Lung (tissue), 12 donors: ENCODE results near the gene EDA. TPM values are rescaled to one million over a fixed set of nuclear protein-coding genes. Genes with fewer than 3 reads are reported as not detected.
A peak's percentile ranks its signal among the peaks of the same experiment; 100 is the strongest.

ENCODE experiments used
- ATAC-seq: fragments of 200-7000 bp; cut with Tn5 transposase; one replicate; pipeline ENCODE4 v1.9.1; 2020; ENCODE audit warnings: moderate number of reproducible peaks; ENCODE audit not compliant: insufficient read depth, low FRiP score
- DNase-seq, 3 donors: peaks; one replicate each; pipeline ENCODE4 v3.0.0-alpha.2; 2013 to 2017
- H3K27ac ChIP-seq, 2 donors: one replicate each; pipeline ENCODE4 v1.5.1; 2013; ENCODE audit warnings: mild to moderate bottlenecking in 2 of 2, moderate library complexity in 2 of 2, control low read depth in 1 of 2, inconsistent platforms in 1 of 2, low read depth in 1 of 2, low read length in 1 of 2
- H3K27me3 ChIP-seq, 3 donors: one replicate each; pipeline ENCODE4 v1.5.1; 2013; ENCODE audit warnings: low read length in 2 of 3; ENCODE audit not compliant: control insufficient read depth in 3 of 3, insufficient read depth in 3 of 3
- H3K36me3 ChIP-seq, 4 donors: one replicate each; pipeline ENCODE4 v1.5.1; 2013; ENCODE audit warnings: low read length in 4 of 4, mild to moderate bottlenecking in 1 of 4, moderate library complexity in 1 of 4; ENCODE audit not compliant: control insufficient read depth in 4 of 4, insufficient read depth in 4 of 4
- H3K4me1 ChIP-seq, 5 donors: one replicate each; pipeline ENCODE4 v1.5.1; 2013; ENCODE audit warnings: low read length in 5 of 5, mild to moderate bottlenecking in 2 of 5, moderate library complexity in 1 of 5; ENCODE audit not compliant: control insufficient read depth in 5 of 5, insufficient read depth in 5 of 5
- H3K4me3 ChIP-seq: one replicate; pipeline ENCODE4 v1.5.1; 2013; ENCODE audit warnings: mild to moderate bottlenecking, control low read depth, moderate library complexity
- H3K9ac ChIP-seq, 2 donors: one replicate each; pipeline ENCODE4 v1.5.1; 2013; ENCODE audit warnings: low read length in 2 of 2, control low read depth in 1 of 2; ENCODE audit not compliant: insufficient read depth in 1 of 2
- H3K9me3 ChIP-seq, 4 donors: one replicate each; pipeline ENCODE4 v1.5.1; 2013; ENCODE audit warnings: low read length in 3 of 4, mild to moderate bottlenecking in 1 of 4, moderate library complexity in 1 of 4; ENCODE audit not compliant: control insufficient read depth in 4 of 4, insufficient read depth in 3 of 4
- WGBS, 2 donors: extraction: QIAGEN DNeasy Blood & Tissue Kit; methylation state at CpG; one replicate each; pipeline ENCODE4 v1.1.7; 2013; 5-methylcytosine and 5-hydroxymethylcytosine counted together
- polyA plus RNA-seq, 2 donors: library from polyadenylated mRNA; stranded (reverse); fragments of 200-250 nt; gene quantifications; one replicate each; pipeline ENCODE4 v1.2.1, GENCODE V29; 2013
- total RNA-seq, 2 donors: library from RNA; depleted of rRNA in 1 of 2; stranded (reverse); fragments of >200 nt in 1 of 2; gene quantifications; one replicate each; pipeline ENCODE4 v1.2.1, GENCODE V29; 2014 to 2021
- TF ChIP-seq, protein P1 (sequence below): IDR thresholded peaks from 2 replicates; pipeline ENCODE4 v1.5.1; 2012; ENCODE audit warnings: mild to moderate bottlenecking; ENCODE audit errors: control extremely low read depth, extremely low read depth
- donor health status: control.
- donor health status: control.
- donor health status: Bipolar disorder and iron deficiency.
- donor health status: healthy.
- donor health status: DM: yes; HTN: yes; CAD: no.

EDA gene
- total and polyA plus RNA-seq, 4 donors: 0.93 to 7.9 (median 3.1) TPM

DNA sequence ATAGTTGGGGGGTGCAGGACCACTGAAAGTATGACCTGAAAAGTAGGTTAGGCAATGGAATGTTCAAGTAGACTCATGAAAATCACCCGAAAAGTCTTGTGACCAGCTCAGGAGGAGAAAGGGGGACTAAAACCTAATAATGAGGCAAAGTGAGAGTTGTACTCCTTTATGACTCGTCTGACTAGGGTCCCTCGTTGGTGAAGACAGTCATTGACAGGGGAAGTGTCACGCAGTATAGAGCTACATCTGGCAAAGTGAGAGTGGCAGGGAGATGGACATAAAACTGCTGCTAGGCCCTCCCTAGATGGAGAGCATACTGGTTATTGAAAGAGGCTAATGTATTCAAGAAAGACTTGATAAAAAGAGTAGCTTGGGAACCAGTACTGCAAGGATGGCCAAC, 466.8 kb downstream of the EDA start:
- 54 to 66% methylated on average over 4 of the region's 4 CpGs for WGBS, 2 donors
- no peaks in the 10 kb centered on the region for H3K9me3 ChIP-seq
- H3K9ac ChIP-seq: no peak overlapping the region
- H3K27ac ChIP-seq: no peak overlapping the region
- ATAC-seq (no peak), DNase-seq (no peak)
- H3K4me3 ChIP-seq: no peak overlapping the region
- H3K4me1 ChIP-seq: peaks cover 0 to 4% (median 0%) of the 10 kb centered on the region in 5 donors
- H3K27me3 ChIP-seq: peaks cover 0 to 22% (median 5%) of the 10 kb centered on the region in 3 donors
- H3K36me3 ChIP-seq: no peaks in the 10 kb centered on the region
- TF ChIP-seq, protein P1, sequence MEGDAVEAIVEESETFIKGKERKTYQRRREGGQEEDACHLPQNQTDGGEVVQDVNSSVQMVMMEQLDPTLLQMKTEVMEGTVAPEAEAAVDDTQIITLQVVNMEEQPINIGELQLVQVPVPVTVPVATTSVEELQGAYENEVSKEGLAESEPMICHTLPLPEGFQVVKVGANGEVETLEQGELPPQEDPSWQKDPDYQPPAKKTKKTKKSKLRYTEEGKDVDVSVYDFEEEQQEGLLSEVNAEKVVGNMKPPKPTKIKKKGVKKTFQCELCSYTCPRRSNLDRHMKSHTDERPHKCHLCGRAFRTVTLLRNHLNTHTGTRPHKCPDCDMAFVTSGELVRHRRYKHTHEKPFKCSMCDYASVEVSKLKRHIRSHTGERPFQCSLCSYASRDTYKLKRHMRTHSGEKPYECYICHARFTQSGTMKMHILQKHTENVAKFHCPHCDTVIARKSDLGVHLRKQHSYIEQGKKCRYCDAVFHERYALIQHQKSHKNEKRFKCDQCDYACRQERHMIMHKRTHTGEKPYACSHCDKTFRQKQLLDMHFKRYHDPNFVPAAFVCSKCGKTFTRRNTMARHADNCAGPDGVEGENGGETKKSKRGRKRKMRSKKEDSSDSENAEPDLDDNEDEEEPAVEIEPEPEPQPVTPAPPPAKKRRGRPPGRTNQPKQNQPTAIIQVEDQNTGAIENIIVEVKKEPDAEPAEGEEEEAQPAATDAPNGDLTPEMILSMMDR: no peak

DNA sequence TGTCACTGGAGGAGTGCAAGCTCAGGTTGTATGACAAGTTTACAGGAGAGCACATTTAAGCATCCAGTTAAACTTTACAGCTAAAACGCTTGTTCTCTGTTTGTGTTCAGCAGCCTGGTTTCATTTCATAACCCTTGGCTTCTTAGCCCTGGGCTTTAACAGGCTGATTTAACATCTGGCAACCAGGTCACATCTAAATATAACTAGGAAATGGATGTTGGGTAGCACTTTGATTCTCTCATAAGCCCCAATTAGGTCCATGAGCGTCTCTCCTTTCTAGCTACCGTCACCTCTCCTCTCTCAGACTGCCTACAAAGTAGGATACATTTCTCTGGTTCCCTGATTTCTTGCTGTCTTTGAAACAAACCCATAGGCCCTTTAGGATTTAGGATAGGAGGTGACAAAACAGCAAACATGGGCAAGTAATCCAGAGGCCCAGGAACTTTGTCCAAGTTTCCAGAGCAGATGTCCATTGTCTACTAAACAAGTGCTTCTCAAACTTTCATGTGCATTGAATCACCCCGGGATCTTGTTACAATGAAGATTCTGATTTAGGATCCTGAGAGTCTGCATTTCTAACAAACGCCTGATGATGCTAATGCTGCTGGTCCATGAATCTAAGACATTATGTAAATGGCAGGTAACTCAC, 468.8 kb downstream of the EDA start:
- TF ChIP-seq, protein P1: no peak
- H3K27me3 ChIP-seq: peaks cover 0 to 18% (median 5%) of the 10 kb centered on the region in 3 donors

DNA sequence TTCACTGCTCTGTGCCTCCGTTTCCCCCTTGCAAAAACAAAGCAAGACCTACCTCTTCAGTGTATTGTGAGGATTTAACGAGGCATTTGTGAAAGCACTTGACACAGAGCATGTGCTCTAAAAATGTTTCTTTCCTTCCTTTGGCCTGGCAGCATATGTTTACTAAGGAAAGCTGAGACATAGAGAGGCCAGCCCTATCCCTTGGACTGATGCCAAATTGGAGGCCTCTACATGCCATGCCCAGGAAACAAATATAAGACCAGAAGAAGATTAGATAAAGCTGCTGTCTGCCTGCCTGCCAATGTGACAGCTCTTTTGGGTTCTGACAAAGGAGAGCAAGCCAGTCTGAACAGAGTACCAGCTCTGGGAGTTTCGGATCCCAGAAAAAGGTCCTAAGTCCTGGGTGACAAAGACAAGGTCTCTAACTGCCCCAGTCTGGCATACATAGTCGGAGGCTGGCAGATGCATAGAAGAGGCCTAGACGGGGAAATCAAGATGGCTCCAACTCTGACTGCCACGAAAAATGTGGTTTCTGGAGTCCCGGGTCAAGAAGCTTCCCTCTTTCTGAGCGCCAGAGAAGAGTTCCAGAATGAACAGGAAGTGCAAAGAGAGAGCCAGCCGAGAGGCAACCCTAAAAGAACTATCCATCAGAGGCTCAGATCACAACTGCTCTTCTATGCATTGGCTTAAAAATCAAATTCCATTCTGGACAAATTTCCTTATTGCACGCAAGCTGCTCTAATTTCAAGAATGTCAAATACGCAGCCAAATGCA, 472.1 kb downstream of the EDA start:
- Histone ChIP-seq H3K36me3 (no peaks in the 10 kb centered on the region), H3K27ac (peak overlapping the region in 1 of 2 donors; percentile 46), H3K9ac (no peak overlapping the region), H3K4me3 (no peak overlapping the region), H3K27me3 (peaks cover 0 to 15% (median 0%) of the 10 kb centered on the region in 3 donors), H3K4me1 (peaks cover 0 to 9% (median 4%) of the 10 kb centered on the region in 5 donors), H3K9me3 (peaks cover 0 to 2% (median 0%) of the 10 kb centered on the region in 4 donors)
- TF ChIP-seq, protein P1: no peak
- WGBS, 2 donors: 48 to 50% methylated on average over 10 to 11 of the region's 11 CpGs
- ATAC-seq (no peak), DNase-seq (peak; percentile 55 to 77 (median 73))

More for the DNA sequence above, 468.8 kb downstream of the EDA start:
- H3K36me3 ChIP-seq: no peaks in the 10 kb centered on the region
- no peak overlapping the region for H3K27ac ChIP-seq
- no peak for ATAC-seq
- H3K9ac ChIP-seq: no peak overlapping the region
- DNase-seq: no peak
- no peak overlapping the region for H3K4me3 ChIP-seq
- H3K9me3 ChIP-seq: no peaks in the 10 kb centered on the region
- 69 to 78% methylated on average over 5 of the region's 5 CpGs for WGBS, 2 donors
- H3K4me1 ChIP-seq: peaks cover 0 to 9% (median 4%) of the 10 kb centered on the region in 5 donors
